ENCODE data around the gene INMT. TPM values are rescaled to one million over a fixed set of nuclear protein-coding genes. Genes with fewer than 3 reads are reported as not detected.
A peak's percentile ranks its signal among the peaks of the same experiment; 100 is the strongest.

INMT gene
- total and polyA plus RNA-seq, 2 experiments from 2014 or later: 0.98 to 4.9 TPM

DNA sequence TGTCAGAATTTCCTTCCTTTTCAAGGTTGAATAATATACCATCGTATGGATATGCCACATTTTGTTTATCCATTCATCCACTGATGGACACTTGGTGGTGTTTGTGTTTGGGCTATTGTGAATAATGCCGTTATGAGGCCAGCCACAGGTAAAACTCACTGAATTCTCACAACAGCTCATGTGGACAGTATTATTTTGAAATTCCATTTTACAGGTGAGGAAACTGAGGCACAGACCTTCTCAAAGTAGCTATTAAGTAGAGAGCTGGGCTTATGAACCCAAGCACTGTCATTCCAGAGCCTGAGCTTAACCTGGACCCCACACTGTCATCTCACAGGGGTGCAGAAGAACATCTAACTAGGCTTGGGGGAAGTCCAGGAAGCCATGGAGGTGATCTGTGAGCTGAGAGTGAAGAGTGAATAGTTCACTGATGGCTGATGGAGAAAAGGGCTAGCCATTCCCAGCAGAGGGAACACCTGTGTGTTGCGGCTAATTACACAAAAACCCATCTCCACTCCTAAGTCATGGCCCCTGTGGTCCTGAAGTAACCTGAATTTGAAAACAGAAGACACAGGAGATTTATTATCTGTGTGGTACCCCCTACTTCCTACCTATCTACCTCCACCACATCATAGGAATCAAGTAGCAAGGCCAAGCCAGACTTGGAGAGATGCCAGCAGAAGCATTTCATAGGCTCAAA is 8.7 kb downstream of the INMT start:
- TF ChIP-seq, protein P1, sequence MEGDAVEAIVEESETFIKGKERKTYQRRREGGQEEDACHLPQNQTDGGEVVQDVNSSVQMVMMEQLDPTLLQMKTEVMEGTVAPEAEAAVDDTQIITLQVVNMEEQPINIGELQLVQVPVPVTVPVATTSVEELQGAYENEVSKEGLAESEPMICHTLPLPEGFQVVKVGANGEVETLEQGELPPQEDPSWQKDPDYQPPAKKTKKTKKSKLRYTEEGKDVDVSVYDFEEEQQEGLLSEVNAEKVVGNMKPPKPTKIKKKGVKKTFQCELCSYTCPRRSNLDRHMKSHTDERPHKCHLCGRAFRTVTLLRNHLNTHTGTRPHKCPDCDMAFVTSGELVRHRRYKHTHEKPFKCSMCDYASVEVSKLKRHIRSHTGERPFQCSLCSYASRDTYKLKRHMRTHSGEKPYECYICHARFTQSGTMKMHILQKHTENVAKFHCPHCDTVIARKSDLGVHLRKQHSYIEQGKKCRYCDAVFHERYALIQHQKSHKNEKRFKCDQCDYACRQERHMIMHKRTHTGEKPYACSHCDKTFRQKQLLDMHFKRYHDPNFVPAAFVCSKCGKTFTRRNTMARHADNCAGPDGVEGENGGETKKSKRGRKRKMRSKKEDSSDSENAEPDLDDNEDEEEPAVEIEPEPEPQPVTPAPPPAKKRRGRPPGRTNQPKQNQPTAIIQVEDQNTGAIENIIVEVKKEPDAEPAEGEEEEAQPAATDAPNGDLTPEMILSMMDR (IDR thresholded peaks at IDR 0.05; ENCODE audit: low read depth, low read length): no peak
- H3K4me3 ChIP-seq: no peak overlapping the region
- no peaks in the 10 kb centered on the region for H3K27me3 ChIP-seq
- DNase-seq (ENCODE audit: low read depth in 1 of 2, low spot score in 1 of 2): no peak
- peaks cover 15% of the 10 kb centered on the region for H3K4me1 ChIP-seq (ENCODE audit: low read depth)
- H3K9me3 ChIP-seq (ENCODE audit: low read depth): no peaks in the 10 kb centered on the region
- no peaks in the 10 kb centered on the region for H3K36me3 ChIP-seq
- peak overlapping the region; percentile 55 for H3K27ac ChIP-seq

DNA sequence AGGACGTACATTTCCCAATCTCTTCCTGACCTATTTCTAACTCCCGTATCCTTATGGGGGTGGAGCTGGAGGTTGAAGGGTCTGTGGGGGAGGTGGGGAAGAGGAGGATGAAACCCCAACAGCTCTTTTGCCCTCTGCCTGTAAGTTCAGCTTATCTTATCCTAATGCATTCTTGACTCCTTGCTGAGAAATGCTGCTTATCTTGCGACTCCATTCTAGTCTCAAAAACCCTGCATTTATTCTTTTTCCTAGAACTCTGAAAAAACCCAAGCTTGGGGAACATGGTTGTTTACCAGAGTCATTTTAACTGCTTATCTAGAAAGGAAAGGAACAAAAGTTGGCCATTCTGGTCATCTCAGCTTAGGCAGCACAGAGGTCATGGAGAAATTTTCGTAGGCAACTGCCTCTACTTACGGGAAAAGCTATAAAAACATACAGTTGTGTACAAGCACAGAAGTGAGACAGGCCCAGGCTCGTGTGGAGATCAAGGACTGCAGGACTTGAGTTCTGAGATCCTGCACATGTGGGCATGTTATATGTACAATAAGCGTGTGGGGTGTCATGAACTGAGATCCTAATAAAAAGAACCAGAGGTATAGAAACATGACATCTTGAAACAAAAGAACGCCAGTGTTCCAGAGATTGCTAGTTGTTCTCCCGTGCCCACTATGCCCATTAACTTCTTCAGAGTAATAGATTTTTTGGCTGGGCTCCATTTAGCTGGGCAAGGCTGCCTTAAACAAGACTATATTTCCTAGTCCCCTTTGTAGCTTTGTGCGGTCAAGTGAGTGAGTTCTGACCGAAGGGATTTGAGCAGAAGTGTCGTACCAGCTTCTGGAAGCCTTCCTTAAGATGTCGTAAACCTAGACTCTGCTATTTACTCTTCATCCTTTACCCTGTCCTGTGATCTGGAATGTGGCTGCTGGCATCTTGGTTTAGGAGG is 9.6 kb downstream of the INMT start:
- DNase-seq (ENCODE audit: low read depth in 1 of 2, low spot score in 1 of 2): peak in 1 of 2 donors; percentile 98
- Histone ChIP-seq H3K4me3 (no peak overlapping the region), H3K27ac (peak overlapping the region; percentile 55), H3K4me1 (ENCODE audit: low read depth) (peaks cover 15% of the 10 kb centered on the region), H3K9me3 (ENCODE audit: low read depth) (no peaks in the 10 kb centered on the region), H3K36me3 (no peaks in the 10 kb centered on the region), H3K27me3 (no peaks in the 10 kb centered on the region)
- TF ChIP-seq, protein P1 (IDR thresholded peaks at IDR 0.05; ENCODE audit: low read depth, low read length): no peak

DNA sequence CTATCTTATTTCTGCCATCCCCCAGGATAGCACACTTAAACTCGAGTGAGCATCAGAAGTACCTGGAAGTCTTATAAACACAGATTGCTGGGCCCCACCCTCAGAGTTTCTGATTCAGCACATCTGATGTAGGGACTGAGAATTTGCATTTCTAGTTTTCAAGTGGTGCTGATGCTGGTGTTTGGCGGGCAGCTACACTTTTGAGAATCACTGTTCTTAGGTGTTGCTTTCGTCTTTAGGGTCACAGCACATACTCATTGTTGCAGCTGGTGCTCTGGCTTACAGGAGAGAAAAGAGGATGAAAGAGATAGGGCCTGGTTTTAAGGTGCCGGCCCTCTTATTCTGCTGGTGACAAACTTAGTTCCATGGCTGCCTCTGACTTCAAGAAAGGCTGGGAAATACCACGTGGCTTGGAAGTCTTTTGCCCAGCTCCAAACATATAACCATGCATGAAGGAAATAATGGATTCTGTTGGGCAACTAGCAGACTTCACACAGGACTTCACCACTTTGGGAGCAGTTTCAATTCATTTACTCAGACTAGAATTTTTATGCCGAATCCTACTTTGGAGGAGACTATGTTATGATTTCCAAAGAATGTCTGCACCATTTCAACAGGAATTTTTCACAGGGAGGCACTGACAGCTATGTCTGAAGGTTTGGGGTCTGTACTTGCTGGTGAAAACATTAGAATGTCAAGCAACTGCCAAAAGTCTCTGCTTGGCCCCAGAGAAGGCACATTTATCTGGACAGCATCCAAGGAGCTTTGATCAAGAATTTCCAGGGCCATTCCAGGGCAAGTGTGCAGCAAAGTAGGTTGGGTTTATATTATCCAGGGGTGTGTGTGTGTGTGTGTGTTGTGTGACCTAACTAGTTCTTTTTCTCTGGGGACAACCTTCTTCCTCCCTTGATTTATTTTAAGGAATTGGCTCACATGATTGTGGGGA is 12.4 kb downstream of the INMT start:
- peak overlapping the region; percentile 58 for H3K27ac ChIP-seq
- no peaks in the 10 kb centered on the region for H3K36me3 ChIP-seq
- no peaks in the 10 kb centered on the region for H3K9me3 ChIP-seq (ENCODE audit: low read depth)
- DNase-seq (ENCODE audit: low read depth in 1 of 2, low spot score in 1 of 2): peak in 1 of 2 donors; percentile 99
- TF ChIP-seq, protein P1 (IDR thresholded peaks at IDR 0.05; ENCODE audit: low read depth, low read length): no peak
- no peaks in the 10 kb centered on the region for H3K27me3 ChIP-seq
- H3K4me1 ChIP-seq (ENCODE audit: low read depth): peaks cover 15% of the 10 kb centered on the region
- H3K4me3 ChIP-seq: no peak overlapping the region

DNA sequence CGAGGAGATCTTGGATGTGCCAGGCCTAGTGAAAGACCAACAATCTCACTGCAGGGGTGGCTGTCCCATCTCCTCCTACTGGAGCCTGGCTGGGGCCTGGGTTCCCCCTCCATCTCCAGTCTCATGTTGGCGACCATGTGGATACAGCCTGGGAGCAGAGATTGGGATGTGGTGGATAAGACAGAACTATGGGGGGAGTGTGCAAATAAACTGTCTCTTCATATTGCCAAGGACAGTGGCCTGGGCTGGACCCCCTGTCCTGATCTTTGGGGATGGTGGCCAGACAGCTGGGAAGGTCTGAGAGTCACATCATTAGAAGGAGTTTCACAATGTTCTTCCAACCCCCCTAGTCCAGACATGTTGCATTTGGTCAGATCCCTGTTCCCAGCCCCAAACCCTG is 13.5 kb downstream of the INMT start:
- DNase-seq (ENCODE audit: low read depth in 1 of 2, low spot score in 1 of 2): no peak
- Histone ChIP-seq H3K4me3 (no peak overlapping the region), H3K27me3 (no peaks in the 10 kb centered on the region), H3K9me3 (ENCODE audit: low read depth) (no peaks in the 10 kb centered on the region), H3K36me3 (no peaks in the 10 kb centered on the region), H3K27ac (no peak overlapping the region), H3K4me1 (ENCODE audit: low read depth) (peaks cover 15% of the 10 kb centered on the region)
- TF ChIP-seq, protein P1 (IDR thresholded peaks at IDR 0.05; ENCODE audit: low read depth, low read length): no peak

DNA sequence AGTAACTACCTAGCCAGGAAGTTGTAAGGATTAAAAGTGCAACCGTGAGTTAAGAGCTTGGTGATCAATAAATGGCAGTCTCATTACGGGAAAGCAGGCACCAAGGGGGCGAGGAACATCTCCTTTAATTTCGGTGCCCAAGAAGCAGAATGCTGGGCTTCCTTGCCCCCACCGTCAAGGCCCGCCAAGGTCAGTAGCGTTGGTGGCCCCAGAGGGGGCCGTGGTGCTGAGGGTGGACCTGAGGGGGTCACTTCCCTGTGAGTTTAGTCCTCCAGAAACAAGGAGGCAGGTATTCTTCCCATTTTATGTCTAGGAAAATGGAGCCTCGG is 18.9 kb downstream of the INMT start:
- no peaks in the 10 kb centered on the region for H3K36me3 ChIP-seq
- peak overlapping the region; percentile 82 for H3K4me3 ChIP-seq
- DNase-seq (ENCODE audit: low read depth in 1 of 2, low spot score in 1 of 2): no peak
- H3K9me3 ChIP-seq (ENCODE audit: low read depth): no peaks in the 10 kb centered on the region
- H3K4me1 ChIP-seq (ENCODE audit: low read depth): no peaks in the 10 kb centered on the region
- no peak overlapping the region for H3K27ac ChIP-seq
- no peaks in the 10 kb centered on the region for H3K27me3 ChIP-seq
- TF ChIP-seq, protein P1 (IDR thresholded peaks at IDR 0.05; ENCODE audit: low read depth, low read length): no peak

Data from cardiac muscle cell (in vitro differentiated cells and primary cell).